GM10847 (cell line): ENCODE measurements around the gene GPR82.

Experiments used
- POLR2A ChIP-seq: IDR thresholded peaks from 2 replicates; pipeline ENCODE4 v1.6.1; 2011; ENCODE audit not compliant: insufficient read length; ENCODE audit errors: extremely low read depth

Gene GPR82

GRCh38 chrX:41750716-41751115, 26.7 kb downstream of the GPR82 start:
- no peak for TF ChIP-seq POLR2A

- no peak for TF ChIP-seq POLR2A
These were observed 34.4 kb downstream of the GPR82 start for GRCh38 chrX:41758401-41758800.

GRCh38 chrX:41759817-41760216, 35.8 kb downstream of the GPR82 start:
- TF ChIP-seq POLR2A = no peak

- no peak for TF ChIP-seq POLR2A
These were observed 37.2 kb downstream of the GPR82 start for GRCh38 chrX:41761169-41761568.

- no peak for TF ChIP-seq POLR2A
These were observed 37.7 kb downstream of the GPR82 start for GRCh38 chrX:41761702-41762101.

GRCh38 chrX:41779030-41779564, 55.1 kb downstream of the GPR82 start:
- no peak for TF ChIP-seq POLR2A
